HL-60 (cell line): ENCODE results near the gene ANKZF1.

ENCODE experiments used
- DNase-seq, 2 experiments: peaks; one replicate each; pipeline ENCODE4 v3.0.0-alpha.2; 2010 to 2020; ENCODE audit warnings: low read depth in 1 of 2, low spot score in 1 of 2
- H3K27ac ChIP-seq: fragments of 250-450 bp; sonication (Bioruptor Pico); replicated peaks from 2 replicates; pipeline ENCODE4 v1.5.1; 2020; ENCODE audit warnings: mild to moderate bottlenecking, moderate library complexity
- H3K27me3 ChIP-seq: fragments of 250-450 bp; sonication (Bioruptor Pico); 2 replicates; pipeline ENCODE4 v1.5.1; 2021; ENCODE audit warnings: mild to moderate bottlenecking, moderate library complexity; ENCODE audit not compliant: insufficient read depth, poor library complexity, severe bottlenecking
- H3K4me3 ChIP-seq: replicated peaks from 2 replicates; pipeline ENCODE4 v1.5.1; 2011; ENCODE audit warnings: mild to moderate bottlenecking, control low read depth, low read length; ENCODE audit not compliant: insufficient read depth
- GABPA ChIP-seq: IDR thresholded peaks from 2 replicates; pipeline ENCODE4 v1.6.1; 2012; ENCODE audit warnings: low read depth
- POLR2AphosphoS5 ChIP-seq: IDR thresholded peaks from 2 replicates; pipeline ENCODE4 v1.6.1; 2012; ENCODE audit warnings: low read depth
- SPI1 ChIP-seq: IDR thresholded peaks from 2 replicates; pipeline ENCODE4 v1.6.1; 2012; ENCODE audit warnings: low read depth, mild to moderate bottlenecking, borderline replicate concordance
- TF ChIP-seq, protein P1 (sequence below): IDR thresholded peaks from one replicate; pipeline ENCODE4 v1.5.1; 2011; ENCODE audit warnings: low read length, control low read depth, inconsistent platforms; ENCODE audit not compliant: insufficient read depth
- TF ChIP-seq, protein P2 (sequence below): IDR thresholded peaks from 2 replicates; pipeline ENCODE4 v1.6.1; 2012; ENCODE audit warnings: low read depth; ENCODE audit not compliant: insufficient replicate concordance

Gene ANKZF1

DNA sequence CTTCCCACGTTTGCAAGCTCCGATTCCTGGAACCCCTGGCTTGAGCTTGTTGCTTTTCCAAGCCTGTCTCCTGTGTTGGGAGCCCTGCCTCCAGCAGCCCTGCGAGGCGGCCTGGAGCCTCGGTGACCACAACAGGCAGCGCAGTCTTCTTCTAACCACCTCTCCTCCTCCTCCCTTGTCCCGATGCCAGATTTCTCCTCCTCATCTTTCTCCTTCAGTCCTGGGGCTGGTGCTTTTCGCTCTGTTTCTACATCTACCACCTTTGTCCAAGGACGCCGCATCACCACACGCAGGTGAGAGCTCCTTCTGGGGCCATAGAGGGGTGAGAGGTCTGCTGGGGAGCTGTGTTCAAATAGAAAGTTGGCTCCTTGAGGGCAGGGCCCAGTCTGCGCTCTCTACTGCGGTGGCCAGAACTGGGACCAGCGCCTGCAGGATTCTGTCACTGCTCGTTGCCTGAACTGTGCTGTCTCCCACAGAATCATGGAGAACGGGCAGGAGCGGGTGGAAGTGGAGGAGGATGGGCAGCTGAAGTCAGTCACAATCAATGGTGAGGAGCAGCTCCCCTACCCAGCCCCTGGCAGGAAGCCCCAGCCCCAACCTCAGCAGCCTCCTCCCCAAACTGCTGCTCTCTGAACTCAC, 53.5 kb downstream of the ANKZF1 start:
- Histone ChIP-seq H3K4me3 (no peak overlapping the region), H3K27me3 (no peaks in the 10 kb centered on the region), H3K27ac (no peak overlapping the region)
- TF ChIP-seq GABPA (no peak), SPI1 (no peak), POLR2AphosphoS5 (no peak)
- TF ChIP-seq, protein P1, sequence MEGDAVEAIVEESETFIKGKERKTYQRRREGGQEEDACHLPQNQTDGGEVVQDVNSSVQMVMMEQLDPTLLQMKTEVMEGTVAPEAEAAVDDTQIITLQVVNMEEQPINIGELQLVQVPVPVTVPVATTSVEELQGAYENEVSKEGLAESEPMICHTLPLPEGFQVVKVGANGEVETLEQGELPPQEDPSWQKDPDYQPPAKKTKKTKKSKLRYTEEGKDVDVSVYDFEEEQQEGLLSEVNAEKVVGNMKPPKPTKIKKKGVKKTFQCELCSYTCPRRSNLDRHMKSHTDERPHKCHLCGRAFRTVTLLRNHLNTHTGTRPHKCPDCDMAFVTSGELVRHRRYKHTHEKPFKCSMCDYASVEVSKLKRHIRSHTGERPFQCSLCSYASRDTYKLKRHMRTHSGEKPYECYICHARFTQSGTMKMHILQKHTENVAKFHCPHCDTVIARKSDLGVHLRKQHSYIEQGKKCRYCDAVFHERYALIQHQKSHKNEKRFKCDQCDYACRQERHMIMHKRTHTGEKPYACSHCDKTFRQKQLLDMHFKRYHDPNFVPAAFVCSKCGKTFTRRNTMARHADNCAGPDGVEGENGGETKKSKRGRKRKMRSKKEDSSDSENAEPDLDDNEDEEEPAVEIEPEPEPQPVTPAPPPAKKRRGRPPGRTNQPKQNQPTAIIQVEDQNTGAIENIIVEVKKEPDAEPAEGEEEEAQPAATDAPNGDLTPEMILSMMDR: no peak
- TF ChIP-seq, protein P2, sequence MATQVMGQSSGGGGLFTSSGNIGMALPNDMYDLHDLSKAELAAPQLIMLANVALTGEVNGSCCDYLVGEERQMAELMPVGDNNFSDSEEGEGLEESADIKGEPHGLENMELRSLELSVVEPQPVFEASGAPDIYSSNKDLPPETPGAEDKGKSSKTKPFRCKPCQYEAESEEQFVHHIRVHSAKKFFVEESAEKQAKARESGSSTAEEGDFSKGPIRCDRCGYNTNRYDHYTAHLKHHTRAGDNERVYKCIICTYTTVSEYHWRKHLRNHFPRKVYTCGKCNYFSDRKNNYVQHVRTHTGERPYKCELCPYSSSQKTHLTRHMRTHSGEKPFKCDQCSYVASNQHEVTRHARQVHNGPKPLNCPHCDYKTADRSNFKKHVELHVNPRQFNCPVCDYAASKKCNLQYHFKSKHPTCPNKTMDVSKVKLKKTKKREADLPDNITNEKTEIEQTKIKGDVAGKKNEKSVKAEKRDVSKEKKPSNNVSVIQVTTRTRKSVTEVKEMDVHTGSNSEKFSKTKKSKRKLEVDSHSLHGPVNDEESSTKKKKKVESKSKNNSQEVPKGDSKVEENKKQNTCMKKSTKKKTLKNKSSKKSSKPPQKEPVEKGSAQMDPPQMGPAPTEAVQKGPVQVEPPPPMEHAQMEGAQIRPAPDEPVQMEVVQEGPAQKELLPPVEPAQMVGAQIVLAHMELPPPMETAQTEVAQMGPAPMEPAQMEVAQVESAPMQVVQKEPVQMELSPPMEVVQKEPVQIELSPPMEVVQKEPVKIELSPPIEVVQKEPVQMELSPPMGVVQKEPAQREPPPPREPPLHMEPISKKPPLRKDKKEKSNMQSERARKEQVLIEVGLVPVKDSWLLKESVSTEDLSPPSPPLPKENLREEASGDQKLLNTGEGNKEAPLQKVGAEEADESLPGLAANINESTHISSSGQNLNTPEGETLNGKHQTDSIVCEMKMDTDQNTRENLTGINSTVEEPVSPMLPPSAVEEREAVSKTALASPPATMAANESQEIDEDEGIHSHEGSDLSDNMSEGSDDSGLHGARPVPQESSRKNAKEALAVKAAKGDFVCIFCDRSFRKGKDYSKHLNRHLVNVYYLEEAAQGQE: no peak
- no peak for DNase-seq

DNA sequence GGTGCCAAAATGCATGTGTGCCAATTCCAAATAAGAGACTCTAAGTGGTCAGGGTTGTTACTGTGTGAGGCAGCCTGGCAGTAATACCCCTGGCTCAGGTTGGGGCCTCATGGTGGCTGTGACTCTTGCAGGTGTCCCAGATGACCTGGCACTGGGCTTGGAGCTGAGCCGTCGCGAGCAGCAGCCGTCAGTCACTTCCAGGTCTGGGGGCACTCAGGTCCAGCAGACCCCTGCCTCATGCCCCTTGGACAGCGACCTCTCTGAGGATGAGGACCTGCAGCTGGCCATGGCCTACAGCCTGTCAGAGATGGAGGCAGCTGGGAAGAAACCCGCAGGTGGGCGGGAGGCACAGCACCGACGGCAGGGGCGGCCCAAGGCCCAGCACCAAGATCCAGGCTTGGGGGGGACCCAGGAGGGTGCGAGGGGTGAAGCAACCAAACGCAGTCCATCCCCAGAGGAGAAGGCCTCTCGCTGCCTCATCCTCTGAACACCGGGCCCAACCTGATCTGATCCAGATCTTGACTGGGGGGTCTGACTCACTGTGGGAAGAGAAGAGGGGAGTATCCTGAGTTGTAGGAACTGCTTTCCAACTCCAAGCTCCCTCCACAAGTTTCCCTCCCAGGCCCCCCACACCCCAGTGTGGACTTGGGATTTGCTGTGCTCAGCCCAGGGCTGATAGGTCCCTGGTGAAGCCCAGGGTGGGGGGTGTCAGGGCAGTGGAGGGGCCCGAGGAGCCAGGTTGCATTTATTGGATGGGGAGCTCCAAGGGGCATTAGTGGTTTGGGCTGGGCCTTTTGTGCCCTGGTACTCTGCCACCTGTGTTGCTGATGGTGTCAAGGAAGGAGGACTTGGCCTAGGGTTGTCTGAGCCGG, 55.1 kb downstream of the ANKZF1 start:
- H3K27ac ChIP-seq: no peak overlapping the region
- TF ChIP-seq, protein P1: no peak
- TF ChIP-seq SPI1: no peak
- no peak for TF ChIP-seq GABPA
- no peak for TF ChIP-seq POLR2AphosphoS5
- TF ChIP-seq, protein P2: no peak
- DNase-seq: no peak
- H3K27me3 ChIP-seq: no peaks in the 10 kb centered on the region
- H3K4me3 ChIP-seq: no peak overlapping the region

DNA sequence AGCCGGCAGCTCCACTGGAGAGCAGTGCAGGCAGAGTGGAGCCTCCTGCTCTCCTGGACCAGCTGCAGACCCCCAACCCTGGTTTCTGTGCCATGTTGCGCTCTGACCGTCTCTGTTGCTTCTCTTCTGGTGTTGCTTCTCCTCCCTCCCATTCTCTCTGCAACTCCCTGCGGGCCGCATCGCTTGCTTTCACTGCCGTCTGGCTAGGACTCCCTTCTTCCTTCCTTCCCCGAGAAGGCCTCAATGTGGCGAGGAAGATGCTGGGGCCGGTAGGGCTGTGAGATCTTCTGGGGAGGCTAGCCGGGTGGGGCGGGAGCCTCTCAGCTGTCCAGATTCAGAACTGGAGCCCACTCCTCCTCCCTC, 55.7 kb downstream of the ANKZF1 start:
- Histone ChIP-seq H3K27me3 (no peaks in the 10 kb centered on the region), H3K27ac (no peak overlapping the region), H3K4me3 (no peak overlapping the region)
- DNase-seq: no peak
- no peak for TF ChIP-seq POLR2AphosphoS5
- TF ChIP-seq, protein P1: no peak
- TF ChIP-seq, protein P2: no peak
- no peak for TF ChIP-seq GABPA
- TF ChIP-seq SPI1: no peak
